Natural killer cell (primary cell): ENCODE data around the gene ALK. TPM values are rescaled to one million over a fixed set of nuclear protein-coding genes. Genes with fewer than 3 reads are reported as not detected.

Source experiments
- ATAC-seq, 3 donors: fragments of 150-1000 bp in 2 of 3; fragments of 200-7000 bp in 1 of 3; cut with Tn5 transposase; 1 replicate in 1 of 3; 2 replicates in 2 of 3; pipeline ENCODE4 v1.10.0; 2021; ENCODE audit warnings: mild to moderate bottlenecking in 2 of 3, moderate library complexity in 2 of 3
- DNase-seq, 2 donors: peaks; one replicate each; pipeline versions ENCODE4 v3.0.0 to v3.0.0-alpha.2; 2013 to 2021; ENCODE audit warnings: mixed read lengths in 1 of 2
- H3K27ac ChIP-seq: one replicate; pipeline ENCODE4 v1.5.1; 2013; ENCODE audit warnings: mild to moderate bottlenecking, low read length
- H3K27me3 ChIP-seq: one replicate; pipeline ENCODE4 v1.6.1; 2013; ENCODE audit warnings: low read length; ENCODE audit not compliant: control insufficient read depth, insufficient read depth
- H3K36me3 ChIP-seq: one replicate; pipeline ENCODE4 v1.6.1; 2013; ENCODE audit warnings: low read length; ENCODE audit not compliant: control insufficient read depth, insufficient read depth
- H3K4me1 ChIP-seq: one replicate; pipeline ENCODE4 v1.6.1; 2013; ENCODE audit warnings: low read length; ENCODE audit not compliant: control insufficient read depth, insufficient read depth
- H3K4me3 ChIP-seq: one replicate; pipeline ENCODE4 v1.5.1; 2013; ENCODE audit warnings: low read length
- H3K9me3 ChIP-seq: one replicate; pipeline ENCODE4 v1.6.1; 2013; ENCODE audit warnings: low read length; ENCODE audit not compliant: control insufficient read depth, insufficient read depth
- H3K27ac Mint-ChIP-seq, 2 donors: one replicate each; pipeline ENCODE4 v1.8.0; 2022; ENCODE audit warnings: mild to moderate bottlenecking in 2 of 2, mixed read lengths in 2 of 2, moderate library complexity in 1 of 2
- H3K27me3 Mint-ChIP-seq, 2 donors: one replicate each; pipeline ENCODE4 v1.8.0; 2022; ENCODE audit warnings: low read depth in 2 of 2, mixed read lengths in 2 of 2
- H3K36me3 Mint-ChIP-seq: one replicate; pipeline ENCODE4 v1.8.0; 2022; ENCODE audit warnings: mixed read lengths
- H3K4me1 Mint-ChIP-seq, 2 donors: one replicate each; pipeline ENCODE4 v1.8.0; 2022; ENCODE audit warnings: mixed read lengths in 2 of 2
- H3K4me3 Mint-ChIP-seq: one replicate; pipeline ENCODE4 v1.8.0; 2022; ENCODE audit warnings: mild to moderate bottlenecking, moderate library complexity, mixed read lengths
- H3K9me3 Mint-ChIP-seq, 2 donors: one replicate each; pipeline ENCODE4 v1.8.0; 2022; ENCODE audit warnings: mixed read lengths in 2 of 2
- WGBS: methylation state at CpG from one replicate; pipeline ENCODE4 v1.1.7; 2013; ENCODE audit warnings: missing lambda C conversion rate; ENCODE audit not compliant: insufficient coverage; 5-methylcytosine and 5-hydroxymethylcytosine counted together
- intact Hi-C: fragments of 100-400 bp; cut with micrococcal nuclease; formaldehyde crosslinking; loops from one replicate; pipeline ENCODE4 v1.14.2; 2022
- total RNA-seq, 4 donors: library from RNA; stranded (reverse); fragments of 120-200 nt in 1 of 4; gene quantifications; one replicate each; pipeline versions ENCODE4 v1.2.3 to v1.2.4, GENCODE V29; 2013 to 2022
- TF ChIP-seq, protein P1 (sequence below): fragments of 200-600 bp; IDR thresholded peaks from one replicate; pipeline ENCODE4 v1.8.0; 2022; ENCODE audit warnings: antibody characterized with exemption

The ALK gene
- total RNA-seq, 3 donors from 2014 or later (not counting 1 experiment from before 2014, with no cell fraction given) = not detected

GRCh38 chr2:29535188-29535587 lies 386.2 kb downstream of the ALK start:
- peaks cover 13 to 14% of the 10 kb centered on the region in 2 donors for H3K27me3 Mint-ChIP-seq
- DNase-seq (no peak), ATAC-seq (no peak)
- no peak overlapping the region for H3K27ac Mint-ChIP-seq
- H3K4me3 ChIP-seq = no peak overlapping the region
- H3K9me3 ChIP-seq = no peaks in the 10 kb centered on the region
- H3K27ac ChIP-seq = no peak overlapping the region
- no peak overlapping the region for H3K4me3 Mint-ChIP-seq
- TF ChIP-seq, protein P1, sequence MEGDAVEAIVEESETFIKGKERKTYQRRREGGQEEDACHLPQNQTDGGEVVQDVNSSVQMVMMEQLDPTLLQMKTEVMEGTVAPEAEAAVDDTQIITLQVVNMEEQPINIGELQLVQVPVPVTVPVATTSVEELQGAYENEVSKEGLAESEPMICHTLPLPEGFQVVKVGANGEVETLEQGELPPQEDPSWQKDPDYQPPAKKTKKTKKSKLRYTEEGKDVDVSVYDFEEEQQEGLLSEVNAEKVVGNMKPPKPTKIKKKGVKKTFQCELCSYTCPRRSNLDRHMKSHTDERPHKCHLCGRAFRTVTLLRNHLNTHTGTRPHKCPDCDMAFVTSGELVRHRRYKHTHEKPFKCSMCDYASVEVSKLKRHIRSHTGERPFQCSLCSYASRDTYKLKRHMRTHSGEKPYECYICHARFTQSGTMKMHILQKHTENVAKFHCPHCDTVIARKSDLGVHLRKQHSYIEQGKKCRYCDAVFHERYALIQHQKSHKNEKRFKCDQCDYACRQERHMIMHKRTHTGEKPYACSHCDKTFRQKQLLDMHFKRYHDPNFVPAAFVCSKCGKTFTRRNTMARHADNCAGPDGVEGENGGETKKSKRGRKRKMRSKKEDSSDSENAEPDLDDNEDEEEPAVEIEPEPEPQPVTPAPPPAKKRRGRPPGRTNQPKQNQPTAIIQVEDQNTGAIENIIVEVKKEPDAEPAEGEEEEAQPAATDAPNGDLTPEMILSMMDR = no peak
- no peaks in the 10 kb centered on the region for H3K9me3 Mint-ChIP-seq
- no peaks in the 10 kb centered on the region for H3K27me3 ChIP-seq
- H3K36me3 Mint-ChIP-seq = no peaks in the 10 kb centered on the region
- WGBS = no CpG with 5 or more reads among the region's 1 CpG
- H3K4me1 Mint-ChIP-seq = no peaks in the 10 kb centered on the region
- H3K36me3 ChIP-seq = no peaks in the 10 kb centered on the region
- intact Hi-C loops = no loop called here
- no peaks in the 10 kb centered on the region for H3K4me1 ChIP-seq

- Histone ChIP-seq H3K9me3 (no peaks in the 10 kb centered on the region), H3K27ac (no peak overlapping the region), H3K27me3 (no peaks in the 10 kb centered on the region), H3K4me1 (no peaks in the 10 kb centered on the region), H3K4me3 (no peak overlapping the region), H3K36me3 (no peaks in the 10 kb centered on the region)
- H3K9me3 Mint-ChIP-seq = no peaks in the 10 kb centered on the region
- H3K4me1 Mint-ChIP-seq = peaks cover 0 to 5% of the 10 kb centered on the region in 2 donors
- ATAC-seq (no peak), DNase-seq (no peak)
- intact Hi-C loops = no loop called here
- TF ChIP-seq, protein P1 = no peak
- no peak overlapping the region for H3K27ac Mint-ChIP-seq
- H3K36me3 Mint-ChIP-seq = no peaks in the 10 kb centered on the region
- 88% methylated on average over 1 of the region's 1 CpG for WGBS
- no peak overlapping the region for H3K4me3 Mint-ChIP-seq
- H3K27me3 Mint-ChIP-seq = peaks cover 21 to 26% of the 10 kb centered on the region in 2 donors
Observed at GRCh38 chr2:29532436-29532835, 388.9 kb downstream of the ALK start.

- Histone ChIP-seq H3K4me1 (no peaks in the 10 kb centered on the region), H3K27me3 (no peaks in the 10 kb centered on the region), H3K4me3 (no peak overlapping the region), H3K36me3 (no peaks in the 10 kb centered on the region), H3K9me3 (no peaks in the 10 kb centered on the region), H3K27ac (no peak overlapping the region)
- TF ChIP-seq, protein P1 = no peak
- H3K4me3 Mint-ChIP-seq = no peak overlapping the region
- no peaks in the 10 kb centered on the region for H3K36me3 Mint-ChIP-seq
- peaks cover 21 to 26% of the 10 kb centered on the region in 2 donors for H3K27me3 Mint-ChIP-seq
- peaks cover 0 to 5% of the 10 kb centered on the region in 2 donors for H3K4me1 Mint-ChIP-seq
- no peak overlapping the region for H3K27ac Mint-ChIP-seq
- 84% methylated on average over 4 of the region's 4 CpGs for WGBS
- no peaks in the 10 kb centered on the region for H3K9me3 Mint-ChIP-seq
- DNase-seq = no peak
- intact Hi-C loops = no loop called here
- no peak for ATAC-seq
Observed at GRCh38 chr2:29531626-29532025, 389.8 kb downstream of the ALK start.

DNA sequence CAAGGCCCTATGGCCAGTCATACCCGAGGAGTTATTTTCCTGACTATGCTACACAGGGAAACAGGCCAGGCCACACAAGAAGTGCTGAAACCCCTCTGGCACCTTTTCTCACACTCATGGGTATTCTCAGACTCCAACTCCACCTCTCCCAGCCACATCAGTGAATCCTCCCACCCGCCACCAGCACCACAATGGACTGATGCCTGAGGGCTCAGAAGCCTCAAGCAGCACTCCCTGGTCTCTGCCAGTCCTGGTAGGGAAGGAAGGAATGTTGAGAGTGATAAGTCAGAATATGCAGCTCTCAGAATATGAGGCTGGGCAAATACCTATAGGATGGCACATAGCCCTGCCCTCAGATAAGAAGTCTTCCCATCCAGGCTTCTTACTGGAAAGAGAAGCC lies 391.1 kb downstream of the ALK start:
- WGBS = 95% methylated on average over 1 of the region's 2 CpGs
- Mint-ChIP-seq H3K4me1 (peaks cover 0 to 5% of the 10 kb centered on the region in 2 donors), H3K9me3 (no peaks in the 10 kb centered on the region), H3K4me3 (no peak overlapping the region), H3K27me3 (peaks cover 14 to 20% of the 10 kb centered on the region in 2 donors), H3K36me3 (no peaks in the 10 kb centered on the region), H3K27ac (no peak overlapping the region)
- Histone ChIP-seq H3K4me3 (no peak overlapping the region), H3K36me3 (no peaks in the 10 kb centered on the region), H3K27me3 (no peaks in the 10 kb centered on the region), H3K27ac (no peak overlapping the region), H3K4me1 (no peaks in the 10 kb centered on the region), H3K9me3 (no peaks in the 10 kb centered on the region)
- ATAC-seq (no peak), DNase-seq (no peak)
- TF ChIP-seq, protein P1 = no peak
- intact Hi-C loops = no loop called here
